ENCODE results near the gene HNRNPH2. TPM values are rescaled to one million over a fixed set of nuclear protein-coding genes. Genes with fewer than 3 reads are reported as not detected.

HNRNPH2 gene
- total and polyA plus RNA-seq, 10 of the 15 experiments (the other 5 are each of a cell fraction or from before 2014, with no cell fraction given), result 34.5 to 102 (median 61.4) TPM

- ChIA-PET CTCF (no interaction called here), POLR2A (no interaction called here), SMC1A (ENCODE audit: uncharacterized antibody, unreplicated experiment) (no interaction called here), RAD21 (ENCODE audit: unreplicated experiment) (no interaction called here)
- Histone ChIP-seq H3K9ac (ENCODE audit: control insufficient read depth, insufficient read depth, low read length) (peak overlapping the region; percentile 84), H3K4me2 (ENCODE audit: control insufficient read depth, insufficient read depth) (no peak overlapping the region), H3K36me3 (ENCODE audit: control insufficient read depth in 2 of 2, insufficient read depth in 2 of 2, low read length in 1 of 2) (peaks cover 0 to 4% of the 10 kb centered on the region in 2 experiments; a peak in 1 of 4 replicates), H3K27ac (ENCODE audit: control insufficient read depth, insufficient read depth) (peak overlapping the region; percentile 92), H3K79me2 (ENCODE audit: control insufficient read depth, insufficient read depth, low read length) (peaks cover 57% of the 10 kb centered on the region), H3K4me1 (ENCODE audit: control insufficient read depth, insufficient read depth, low read length) (peaks cover 12% of the 10 kb centered on the region), H2AFZ (ENCODE audit: control insufficient read depth, low read depth, low read length) (no peak overlapping the region), H3K27me3 (replicated peaks in 1 of 2; ENCODE audit: control insufficient read depth in 2 of 2, insufficient read depth in 2 of 2, low read length in 1 of 2) (no peaks in the 10 kb centered on the region), H3K9me3 (replicated peaks; ENCODE audit: control insufficient read depth, insufficient read depth, low read length) (no peaks in the 10 kb centered on the region; the same call in 2 of the 3 replicates), H4K20me1 (ENCODE audit: control insufficient read depth, insufficient read depth) (no peaks in the 10 kb centered on the region), H3K4me3 (peak overlapping the region; percentile 75)
- 54% methylated on average over 8 of the region's 8 CpGs for WGBS (ENCODE audit: insufficient coverage, insufficient replicate concordance, low lambda C conversion rate, missing lambda C conversion rate)
- peak; percentile 52 for ATAC-seq
- DNase-seq (ENCODE audit: low read depth, low spot score), result no peak
- intact Hi-C loops (cut with micrococcal nuclease; ENCODE audit: unreplicated experiment), result loop anchor here (2.0 kb wide), 1 partner anchor 18 kb away; the partner anchor contains the start of gene RPL36A
- FAIRE-seq, result no peak
- in situ Hi-C loops (cut with MboI), result no loop called here
- BruUV-seq (replicated peaks), result TSS peak; percentile 75
- 0 out of 2 replicates have a peak, but pooled peaks have one; percentile 10 for TF ChIP-seq BACH1 (IDR thresholded peaks at IDR 0.05; ENCODE audit: borderline replicate concordance)
- 0 out of 2 replicates have a peak, but pooled peaks have one; percentile 8 for TF ChIP-seq MTA2 (IDR thresholded peaks at IDR 0.05; ENCODE audit: low read depth)
- TF ChIP-seq PKNOX1 (IDR thresholded peaks at IDR 0.05), result no peak
- peak; percentile 69 for TF ChIP-seq MEF2B (IDR thresholded peaks at IDR 0.05; ENCODE audit: partially characterized antibody, poor library complexity, severe bottlenecking)
- no peak for TF ChIP-seq NRF1 (conservative IDR thresholded peaks at IDR 0.05; ENCODE audit: low read depth, low read length)
These were observed 465 bp downstream of the HNRNPH2 start for GRCh38 chrX:101408532-101408841.

- H3K27me3 ChIP-seq (replicated peaks in 1 of 2; ENCODE audit: control insufficient read depth in 2 of 2, insufficient read depth in 2 of 2, low read length in 1 of 2), result no peaks in the 10 kb centered on the region
- peak overlapping the region; percentile 75 for H3K4me3 ChIP-seq
- intact Hi-C loops (cut with micrococcal nuclease; ENCODE audit: unreplicated experiment), result loop anchor here (2.0 kb wide), 1 partner anchor 18 kb away; the partner anchor contains the start of gene RPL36A
- ChIA-PET SMC1A (ENCODE audit: uncharacterized antibody, unreplicated experiment) (no interaction called here), CTCF (no interaction called here), POLR2A (interaction anchor here (0.6 kb wide), 1 partner anchor 45 kb away, joined by 3 read pairs; no protein-coding TSS in a partner anchor), RAD21 (ENCODE audit: unreplicated experiment) (no interaction called here)
- FAIRE-seq, result no peak
- peaks cover 0 to 4% of the 10 kb centered on the region in 2 experiments; a peak in 1 of 4 replicates for H3K36me3 ChIP-seq (ENCODE audit: control insufficient read depth in 2 of 2, insufficient read depth in 2 of 2, low read length in 1 of 2)
- peaks cover 57% of the 10 kb centered on the region for H3K79me2 ChIP-seq (ENCODE audit: control insufficient read depth, insufficient read depth, low read length)
- TF ChIP-seq CEBPB (IDR thresholded peaks at IDR 0.05; ENCODE audit: borderline replicate concordance in 1 of 2, low read depth in 2 of 2, low read length in 2 of 2), result no peak
- no peak for TF ChIP-seq SREBF1 (IDR thresholded peaks at IDR 0.05; ENCODE audit: low read length)
- no TSS peak for BruUV-seq (replicated peaks)
- peaks cover 12% of the 10 kb centered on the region for H3K4me1 ChIP-seq (ENCODE audit: control insufficient read depth, insufficient read depth, low read length)
- ATAC-seq, result no peak
- 37% methylated on average over 6 of the region's 6 CpGs for WGBS (ENCODE audit: insufficient coverage, insufficient replicate concordance, low lambda C conversion rate, missing lambda C conversion rate)
- in situ Hi-C loops (cut with MboI), result no loop called here
- H4K20me1 ChIP-seq (ENCODE audit: control insufficient read depth, insufficient read depth), result no peaks in the 10 kb centered on the region
- H3K27ac ChIP-seq (ENCODE audit: control insufficient read depth, insufficient read depth), result peak overlapping the region; percentile 92
- peak overlapping the region; percentile 84 for H3K9ac ChIP-seq (ENCODE audit: control insufficient read depth, insufficient read depth, low read length)
- H2AFZ ChIP-seq (ENCODE audit: control insufficient read depth, low read depth, low read length), result no peak overlapping the region
- DNase-seq (ENCODE audit: low read depth, low spot score), result no peak
- peak overlapping the region; percentile 28; the same call in 1 of the 2 replicates for H3K4me2 ChIP-seq (ENCODE audit: control insufficient read depth, insufficient read depth)
- no peaks in the 10 kb centered on the region; the same call in 2 of the 3 replicates for H3K9me3 ChIP-seq (replicated peaks; ENCODE audit: control insufficient read depth, insufficient read depth, low read length)
These were observed 1.0 kb downstream of the HNRNPH2 start for GRCh38 chrX:101409043-101409442.
